OCI-LY3 (cell line): Measurements from ENCODE around the gene ARHGEF28.

Experiments
- EZH2phosphoT487 ChIP-seq: fragments of 200-600 bp; shearing (Covaris generic); IDR thresholded peaks from 2 replicates; pipeline ENCODE4 v1.6.1; 2018; ENCODE audit warnings: antibody characterized with exemption, mixed run types, low read depth
- TF ChIP-seq, protein P1 (sequence below): fragments of 200-600, 300-600 bp; sonication (generic); IDR thresholded peaks from 2 replicates; pipeline ENCODE4 v1.5.1; 2014; ENCODE audit warnings: antibody characterized with exemption, low read length, low read depth

DNA sequence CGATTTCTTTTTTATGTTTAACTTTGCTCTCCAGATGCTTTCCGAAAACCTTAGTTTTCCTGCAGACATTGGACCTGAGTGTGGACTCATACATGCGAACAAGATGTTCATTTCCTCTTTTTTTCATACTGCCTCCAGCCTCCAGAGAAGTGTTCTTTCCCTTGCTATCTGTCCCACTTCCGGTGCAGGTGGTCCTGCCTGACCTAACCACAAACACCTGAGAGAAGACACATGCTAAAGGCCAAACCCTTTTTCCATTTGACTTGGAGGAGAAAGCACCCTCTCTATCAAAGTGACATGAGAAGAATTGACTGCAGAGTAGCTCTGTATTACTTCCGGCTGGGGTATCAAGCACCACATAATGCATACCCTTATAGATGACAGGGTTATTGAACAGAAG lies 334.0 kb downstream of the ARHGEF28 start:
- TF ChIP-seq, protein P1, sequence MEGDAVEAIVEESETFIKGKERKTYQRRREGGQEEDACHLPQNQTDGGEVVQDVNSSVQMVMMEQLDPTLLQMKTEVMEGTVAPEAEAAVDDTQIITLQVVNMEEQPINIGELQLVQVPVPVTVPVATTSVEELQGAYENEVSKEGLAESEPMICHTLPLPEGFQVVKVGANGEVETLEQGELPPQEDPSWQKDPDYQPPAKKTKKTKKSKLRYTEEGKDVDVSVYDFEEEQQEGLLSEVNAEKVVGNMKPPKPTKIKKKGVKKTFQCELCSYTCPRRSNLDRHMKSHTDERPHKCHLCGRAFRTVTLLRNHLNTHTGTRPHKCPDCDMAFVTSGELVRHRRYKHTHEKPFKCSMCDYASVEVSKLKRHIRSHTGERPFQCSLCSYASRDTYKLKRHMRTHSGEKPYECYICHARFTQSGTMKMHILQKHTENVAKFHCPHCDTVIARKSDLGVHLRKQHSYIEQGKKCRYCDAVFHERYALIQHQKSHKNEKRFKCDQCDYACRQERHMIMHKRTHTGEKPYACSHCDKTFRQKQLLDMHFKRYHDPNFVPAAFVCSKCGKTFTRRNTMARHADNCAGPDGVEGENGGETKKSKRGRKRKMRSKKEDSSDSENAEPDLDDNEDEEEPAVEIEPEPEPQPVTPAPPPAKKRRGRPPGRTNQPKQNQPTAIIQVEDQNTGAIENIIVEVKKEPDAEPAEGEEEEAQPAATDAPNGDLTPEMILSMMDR: no peak
- TF ChIP-seq EZH2phosphoT487: no peak
